ENCODE results near the gene RAVER2. TPM values are rescaled to one million over a fixed set of nuclear protein-coding genes. Genes with fewer than 3 reads are reported as not detected.

Gene RAVER2
- total RNA-seq, 5 donors from 2014 or later (not counting 1 experiment from before 2014, with no cell fraction given), result 0.76 to 2.2 (median 1.4) TPM

DNA sequence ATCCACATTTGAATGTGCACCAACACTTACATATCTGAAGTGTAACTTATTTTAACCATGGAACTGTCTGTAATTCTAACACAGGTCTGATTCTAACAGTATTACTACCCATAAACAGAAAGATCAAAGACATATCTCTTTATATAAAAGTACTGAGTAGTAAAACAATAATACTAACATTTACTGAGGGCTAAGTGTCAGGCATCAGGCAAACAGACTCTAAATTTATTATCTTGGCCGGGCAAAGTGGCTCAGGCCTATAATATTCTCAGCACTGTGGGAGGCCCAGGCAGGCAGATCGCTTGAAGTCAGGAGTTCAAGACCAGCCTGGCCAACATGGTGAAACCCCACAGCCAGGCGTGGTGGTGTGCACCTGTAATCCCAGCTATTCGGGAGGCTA lies 135.6 kb downstream of the RAVER2 start:
- POLR2A ChIA-PET, result interaction anchor here in 1 of 2 donors (0.6 kb wide), 1 partner anchor 395 kb away, joined by 4 read pairs; no protein-coding TSS in a partner anchor
- Mint-ChIP-seq H3K4me1 (peaks cover 88 to 92% (median 89%) of the 10 kb centered on the region in 3 donors), H3K27me3 (no peaks in the 10 kb centered on the region), H3K27ac (peak overlapping the region; percentile 58 to 76), H3K4me3 (no peak overlapping the region), H3K9me3 (no peaks in the 10 kb centered on the region), H3K36me3 (peaks cover 46% of the 10 kb centered on the region)
- no peaks in the 10 kb centered on the region for H3K27me3 ChIP-seq (replicated peaks in 1 of 2; ENCODE audit: control insufficient read depth in 2 of 2, extremely low read depth in 1 of 2, insufficient read depth in 2 of 2, low read length in 1 of 2)
- no peaks in the 10 kb centered on the region for H3K9me3 ChIP-seq
- H3K27ac ChIP-seq (ENCODE audit: low read length), result no peak overlapping the region
- 93% methylated on average over 2 of the region's 4 CpGs for WGBS (ENCODE audit: insufficient coverage)
- no peak for ATAC-seq (replicated peaks in 1 of 4)
- no peak overlapping the region for H3K4me3 ChIP-seq (ENCODE audit: control insufficient read depth in 1 of 2, extremely low read depth in 1 of 2, low read length in 1 of 2)
- H3K4me1 ChIP-seq (ENCODE audit: control insufficient read depth in 1 of 2, extremely low read depth in 1 of 2, insufficient read depth in 2 of 2, low read length in 2 of 2), result peaks cover 35 to 62% of the 10 kb centered on the region in 2 experiments
- DNase-seq, result no peak
- CTCF ChIA-PET, result no interaction called here
- H3K36me3 ChIP-seq (ENCODE audit: control insufficient read depth in 2 of 2, extremely low read depth in 1 of 2, insufficient read depth in 1 of 2, low read length in 1 of 2), result peaks cover 4 to 58% of the 10 kb centered on the region in 2 donors

DNA sequence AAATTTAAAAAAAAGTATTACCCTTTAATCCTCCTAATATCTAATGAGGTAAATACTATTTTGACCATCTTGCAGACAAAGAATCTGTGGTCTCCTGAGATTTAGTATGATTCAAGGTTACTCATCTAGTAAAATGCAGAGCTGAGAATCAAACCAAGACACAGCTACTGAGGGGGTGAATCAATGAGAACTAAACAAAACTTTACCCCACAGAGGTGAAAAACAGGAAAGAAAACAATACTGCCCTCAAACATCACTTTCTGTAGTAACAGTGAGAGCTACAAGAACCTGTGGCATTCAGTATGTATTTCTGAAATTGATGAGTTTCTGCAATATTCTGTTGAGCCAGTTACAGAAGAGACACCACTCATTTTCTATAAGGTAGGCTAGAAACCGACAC lies 136.4 kb downstream of the RAVER2 start:
- no peak overlapping the region for H3K4me3 ChIP-seq (ENCODE audit: control insufficient read depth in 1 of 2, extremely low read depth in 1 of 2, low read length in 1 of 2)
- peaks cover 86 to 92% (median 86%) of the 10 kb centered on the region in 3 donors for H3K4me1 Mint-ChIP-seq
- no peaks in the 10 kb centered on the region for H3K27me3 ChIP-seq (replicated peaks in 1 of 2; ENCODE audit: control insufficient read depth in 2 of 2, extremely low read depth in 1 of 2, insufficient read depth in 2 of 2, low read length in 1 of 2)
- ATAC-seq (replicated peaks in 1 of 4) (no peak), DNase-seq (no peak)
- CTCF ChIA-PET, result no interaction called here
- H3K27me3 Mint-ChIP-seq, result no peaks in the 10 kb centered on the region
- H3K4me3 Mint-ChIP-seq, result no peak overlapping the region
- WGBS (ENCODE audit: insufficient coverage), result no CpG with 5 or more reads among the region's 1 CpG
- H3K9me3 ChIP-seq, result no peaks in the 10 kb centered on the region
- no peak overlapping the region for H3K27ac ChIP-seq (ENCODE audit: low read length)
- H3K4me1 ChIP-seq (ENCODE audit: control insufficient read depth in 1 of 2, extremely low read depth in 1 of 2, insufficient read depth in 2 of 2, low read length in 2 of 2), result peaks cover 26 to 55% of the 10 kb centered on the region in 2 experiments
- POLR2A ChIA-PET, result no interaction called here
- peak overlapping the region; percentile 71 to 76 for H3K27ac Mint-ChIP-seq
- H3K9me3 Mint-ChIP-seq, result no peaks in the 10 kb centered on the region
- H3K36me3 Mint-ChIP-seq, result peaks cover 40% of the 10 kb centered on the region
- peaks cover 4 to 53% of the 10 kb centered on the region in 2 donors for H3K36me3 ChIP-seq (ENCODE audit: control insufficient read depth in 2 of 2, extremely low read depth in 1 of 2, insufficient read depth in 1 of 2, low read length in 1 of 2)

Other genes starting within 250 kb of the RAVER2 start
- 100 to 1,000 TPM; 272 to 323 (median 288) TPM for gene JAK1, start 221.5 kb downstream of the RAVER2 start, total RNA-seq

All from T-cell (primary cell).